B cell (primary cell): Measurements from ENCODE around the gene TBRG4.

Source experiments
- CTCF ChIP-seq: fragments of 200-600 bp; IDR thresholded peaks from one replicate; pipeline ENCODE4 v1.8.0; 2022; ENCODE audit warnings: antibody characterized with exemption, mild to moderate bottlenecking
- EZH2 ChIP-seq: IDR thresholded peaks from 2 replicates; pipeline ENCODE4 v1.6.1; 2012; ENCODE audit warnings: borderline replicate concordance, low read depth, mild to moderate bottlenecking, moderate library complexity, low read length; ENCODE audit not compliant: insufficient read depth, poor library complexity, severe bottlenecking

- TF ChIP-seq CTCF: no peak
- no peak for TF ChIP-seq EZH2
Measured at GRCh38 chr7:45104844-45105587, 6.5 kb downstream of the TBRG4 start.
